GM23338 (cell line): ENCODE measurements around the gene NIBAN1. TPM values are rescaled to one million over a fixed set of nuclear protein-coding genes. Genes with fewer than 3 reads are reported as not detected.

Experiments used
- ATAC-seq: fragments of 200-7000 bp; cut with Tn5 transposase; 3 replicates; pipeline ENCODE4 v1.9.1; 2020
- DNase-seq: peaks from one replicate; pipeline ENCODE4 v3.0.0-alpha.2; 2015; ENCODE audit warnings: low spot score
- H2AFZ ChIP-seq: fragments of 200-600 bp; sonication (generic); 2 replicates; pipeline ENCODE4 v1.8.0; 2016; ENCODE audit warnings: antibody characterized with exemption, mild to moderate bottlenecking, moderate library complexity
- H3F3A ChIP-seq: fragments of 200-600 bp; sonication (generic); replicated peaks from 2 replicates; pipeline ENCODE4 v1.8.0; 2017; ENCODE audit warnings: antibody characterized with exemption, mixed run types, low read depth
- H3K27ac ChIP-seq: fragments of 200-600 bp; sonication (generic); 2 replicates; pipeline ENCODE4 v1.6.1; 2016; ENCODE audit warnings: low read depth
- H3K27me3 ChIP-seq: fragments of 200-600 bp; sonication (generic); 2 replicates; pipeline ENCODE4 v1.8.0; 2016; ENCODE audit warnings: mild to moderate bottlenecking, mixed run types, moderate library complexity; ENCODE audit not compliant: insufficient read depth
- H3K36me3 ChIP-seq: fragments of 200-600 bp; sonication (generic); 2 replicates; pipeline ENCODE4 v1.8.0; 2016; ENCODE audit warnings: mild to moderate bottlenecking; ENCODE audit not compliant: insufficient read depth
- H3K4me1 ChIP-seq: fragments of 200-600 bp; sonication (generic); 2 replicates; pipeline ENCODE4 v1.8.0; 2016; ENCODE audit warnings: mild to moderate bottlenecking, moderate library complexity; ENCODE audit not compliant: insufficient read depth
- H3K4me2 ChIP-seq: fragments of 200-600 bp; sonication (generic); 2 replicates; pipeline ENCODE4 v1.7.1; 2017; ENCODE audit warnings: mixed run types
- H3K4me3 ChIP-seq: fragments of 200-600 bp; sonication (generic); 2 replicates; pipeline ENCODE4 v1.6.1; 2016; ENCODE audit warnings: mixed run types
- H3K79me2 ChIP-seq: fragments of 200-600 bp; sonication (generic); replicated peaks from 2 replicates; pipeline ENCODE4 v1.8.0; 2017; ENCODE audit warnings: mild to moderate bottlenecking; ENCODE audit not compliant: insufficient read depth
- H3K9me2 ChIP-seq: fragments of 200-600 bp; sonication (generic); 2 replicates; pipeline ENCODE4 v1.8.0; 2017; ENCODE audit not compliant: insufficient read depth
- H4K20me1 ChIP-seq: fragments of 200-600 bp; sonication (generic); replicated peaks from 2 replicates; pipeline ENCODE4 v1.8.0; 2017; ENCODE audit warnings: mild to moderate bottlenecking; ENCODE audit not compliant: insufficient read depth
- H3K27ac Mint-ChIP-seq: 2 replicates; pipeline ENCODE4 v1.8.0; 2020; ENCODE audit warnings: inconsistent platforms, mild to moderate bottlenecking, moderate library complexity, mixed read lengths
- H3K27me3 Mint-ChIP-seq: 3 replicates; pipeline ENCODE4 v1.8.0; 2022; ENCODE audit warnings: low read depth, mild to moderate bottlenecking, moderate library complexity, mixed read lengths, inconsistent platforms; ENCODE audit not compliant: insufficient read depth, poor library complexity
- H3K36me3 Mint-ChIP-seq: 3 replicates; pipeline ENCODE4 v1.8.0; 2021; ENCODE audit warnings: low read depth, mild to moderate bottlenecking, inconsistent platforms, moderate library complexity, mixed read lengths
- H3K4me1 Mint-ChIP-seq: 3 replicates; pipeline ENCODE4 v1.8.0; 2020; ENCODE audit warnings: mild to moderate bottlenecking, inconsistent platforms, mixed read lengths
- H3K4me3 Mint-ChIP-seq: 3 replicates; pipeline ENCODE4 v1.8.0; 2021; ENCODE audit warnings: moderate library complexity, mild to moderate bottlenecking, inconsistent platforms, mixed read lengths
- H3K9me3 Mint-ChIP-seq: 3 replicates; pipeline ENCODE4 v1.8.0; 2020; ENCODE audit warnings: moderate library complexity, mild to moderate bottlenecking, inconsistent platforms, mixed read lengths
- CTCF ChIP-seq, 2 experiments: fragments of 200-600 bp in 1 of 2; sonication (generic) in 1 of 2; conservative IDR thresholded peaks; 2 replicates each; pipeline versions ENCODE4 v1.5.1 to v1.6.1; 2016 to 2017; ENCODE audit warnings: antibody characterized with exemption in 2 of 2, low read depth in 2 of 2, mild to moderate bottlenecking in 2 of 2, moderate library complexity in 1 of 2
- EZH2 ChIP-seq: fragments of 200-600 bp; sonication (generic); IDR thresholded peaks from one replicate; pipeline ENCODE4 v1.8.0; 2017; ENCODE audit warnings: antibody characterized with exemption, mild to moderate bottlenecking, low read depth; ENCODE audit not compliant: unreplicated experiment
- EZH2phosphoT487 ChIP-seq: fragments of 200-600 bp; sonication (generic); IDR thresholded peaks from one replicate; pipeline ENCODE4 v1.8.1; 2018; ENCODE audit warnings: antibody characterized with exemption; ENCODE audit not compliant: unreplicated experiment
- JUNB ChIP-seq: IDR thresholded peaks from one replicate; pipeline ENCODE4 v1.6.1; 2016; ENCODE audit warnings: antibody characterized with exemption; ENCODE audit not compliant: unreplicated experiment
- NANOG ChIP-seq: IDR thresholded peaks from 2 replicates; pipeline ENCODE4 v1.6.1; 2016; ENCODE audit warnings: antibody characterized with exemption, borderline replicate concordance
- POLR2AphosphoS5 ChIP-seq: IDR thresholded peaks from 2 replicates; pipeline ENCODE4 v1.6.1; 2016; ENCODE audit warnings: antibody characterized with exemption, low read depth
- STAT1 ChIP-seq: IDR thresholded peaks from one replicate; pipeline ENCODE4 v1.6.1; 2016; ENCODE audit warnings: antibody characterized with exemption; ENCODE audit not compliant: unreplicated experiment
- polyA plus RNA-seq: library from polyadenylated mRNA; unstranded; fragments of >200 nt; fragmentation: Nextera tagmentation; extraction: Ambion mirVana; gene quantifications from 2 replicates; pipeline ENCODE4 v1.2.1, GENCODE V29; 2016
- total RNA-seq: library from RNA; depleted of rRNA; stranded (reverse); fragments of >200 nt; shearing (Covaris generic); gene quantifications from 2 replicates; pipeline ENCODE4 v1.2.3, GENCODE V29; 2014
- TF ChIP-seq, protein P1 (sequence below): IDR thresholded peaks from 2 replicates; pipeline ENCODE4 v1.6.1; 2016; ENCODE audit warnings: antibody characterized with exemption

The NIBAN1 gene
- total and polyA plus RNA-seq, 2 experiments from 2014 or later = 5.5 to 12.3 TPM

DNA sequence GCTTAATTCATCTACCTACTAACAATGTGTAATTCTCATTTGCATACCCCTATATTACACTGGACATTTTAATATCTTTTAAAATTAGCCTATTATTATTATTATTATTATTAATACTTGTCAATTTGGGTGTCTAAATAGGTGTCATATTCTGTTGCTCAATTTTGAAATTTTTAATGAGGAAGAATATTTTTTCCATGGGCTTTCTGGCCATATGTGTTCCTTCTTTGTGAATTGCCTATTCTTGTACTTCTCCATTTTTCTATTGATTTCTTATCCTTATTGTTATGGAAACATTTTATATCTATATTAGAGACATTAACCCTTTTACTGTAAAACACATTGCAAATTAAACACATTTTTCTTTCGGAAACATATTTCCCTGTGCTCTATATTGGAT lies 6.4 kb upstream of the NIBAN1 start:
- Mint-ChIP-seq H3K27ac (no peak overlapping the region), H3K36me3 (no peaks in the 10 kb centered on the region), H3K27me3 (peaks cover 3% of the 10 kb centered on the region), H3K9me3 (no peaks in the 10 kb centered on the region), H3K4me3 (no peak overlapping the region), H3K4me1 (no peaks in the 10 kb centered on the region; the same call in 1 of the 3 replicates)
- DNase-seq (no peak), ATAC-seq (no peak)
- H3K36me3 ChIP-seq = no peaks in the 10 kb centered on the region
- H4K20me1 ChIP-seq = no peaks in the 10 kb centered on the region
- H3K4me1 ChIP-seq = no peaks in the 10 kb centered on the region
- H3K4me2 ChIP-seq = no peak overlapping the region
- H3K79me2 ChIP-seq = no peaks in the 10 kb centered on the region
- H3F3A ChIP-seq = no peaks in the 10 kb centered on the region
- no peak overlapping the region for H2AFZ ChIP-seq
- TF ChIP-seq STAT1 = no peak
- TF ChIP-seq, protein P1, sequence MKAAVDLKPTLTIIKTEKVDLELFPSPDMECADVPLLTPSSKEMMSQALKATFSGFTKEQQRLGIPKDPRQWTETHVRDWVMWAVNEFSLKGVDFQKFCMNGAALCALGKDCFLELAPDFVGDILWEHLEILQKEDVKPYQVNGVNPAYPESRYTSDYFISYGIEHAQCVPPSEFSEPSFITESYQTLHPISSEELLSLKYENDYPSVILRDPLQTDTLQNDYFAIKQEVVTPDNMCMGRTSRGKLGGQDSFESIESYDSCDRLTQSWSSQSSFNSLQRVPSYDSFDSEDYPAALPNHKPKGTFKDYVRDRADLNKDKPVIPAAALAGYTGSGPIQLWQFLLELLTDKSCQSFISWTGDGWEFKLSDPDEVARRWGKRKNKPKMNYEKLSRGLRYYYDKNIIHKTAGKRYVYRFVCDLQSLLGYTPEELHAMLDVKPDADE = no peak
- H3K27me3 ChIP-seq = peaks cover 11% of the 10 kb centered on the region
- H3K27ac ChIP-seq = no peak overlapping the region
- H3K9me2 ChIP-seq = no peaks in the 10 kb centered on the region
- no peak overlapping the region for H3K4me3 ChIP-seq

GRCh38 chr1:184975208-184975870 lies 1.0 kb upstream of the NIBAN1 start:
- no peaks in the 10 kb centered on the region for H3K36me3 ChIP-seq
- H3K4me1 Mint-ChIP-seq = peaks cover 13% of the 10 kb centered on the region

DNA sequence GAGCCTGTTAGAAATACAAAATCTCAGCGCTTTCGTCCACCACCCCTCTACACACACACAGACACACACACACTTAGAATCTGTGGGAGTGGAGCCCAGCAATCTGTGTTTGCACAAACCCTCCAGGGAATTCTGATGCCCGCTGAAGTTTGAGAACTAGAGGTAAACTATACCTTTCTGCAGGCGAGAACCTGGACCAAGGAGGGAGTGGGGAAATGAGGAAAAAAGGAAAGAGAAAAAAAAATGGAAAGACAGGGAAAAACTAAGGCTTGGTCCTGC lies 468 bp upstream of the NIBAN1 start:
- no peak for ATAC-seq
- H3K4me2 ChIP-seq = peak overlapping the region; percentile 81
- H3K9me2 ChIP-seq = no peaks in the 10 kb centered on the region
- H3K36me3 ChIP-seq = no peaks in the 10 kb centered on the region
- peak overlapping the region; percentile 100 for H2AFZ ChIP-seq
- no peaks in the 10 kb centered on the region for H4K20me1 ChIP-seq
- no peak overlapping the region for H3K27ac ChIP-seq
- Mint-ChIP-seq H3K27ac (no peak overlapping the region), H3K4me1 (peaks cover 14% of the 10 kb centered on the region), H3K27me3 (peaks cover 26% of the 10 kb centered on the region), H3K9me3 (no peaks in the 10 kb centered on the region), H3K4me3 (peak overlapping the region; percentile 72), H3K36me3 (no peaks in the 10 kb centered on the region)
- DNase-seq = no peak
- H3F3A ChIP-seq = no peaks in the 10 kb centered on the region
- H3K79me2 ChIP-seq = no peaks in the 10 kb centered on the region
- H3K27me3 ChIP-seq = peaks cover 51% of the 10 kb centered on the region
- H3K4me3 ChIP-seq = peak overlapping the region; percentile 90
- H3K4me1 ChIP-seq = peaks cover 10% of the 10 kb centered on the region; the same call in 1 of the 2 replicates
- TF ChIP-seq, protein P1 = no peak
- TF ChIP-seq CTCF (conservative IDR thresholded peaks at IDR 0.05; ENCODE audit: low read depth in 2 of 2) (no peak), JUNB (no peak), NANOG (no peak), POLR2AphosphoS5 (no peak), EZH2 (no peak)

More at GRCh38 chr1:184975208-184975870, 1.0 kb upstream of the NIBAN1 start:
- H3K4me2 ChIP-seq = peak overlapping the region; percentile 81; the same call in 1 of the 2 replicates
- peaks cover 26% of the 10 kb centered on the region for H3K27me3 Mint-ChIP-seq
- DNase-seq (no peak), ATAC-seq (no peak)
- H3K9me3 Mint-ChIP-seq = no peaks in the 10 kb centered on the region
- H3K4me3 Mint-ChIP-seq = peak overlapping the region; percentile 72; the same call in 2 of the 3 replicates
- peaks cover 10% of the 10 kb centered on the region; the same call in 1 of the 2 replicates for H3K4me1 ChIP-seq
- H4K20me1 ChIP-seq = no peaks in the 10 kb centered on the region
- H3K4me3 ChIP-seq = no peak overlapping the region
- no peaks in the 10 kb centered on the region for H3F3A ChIP-seq
- H3K27ac ChIP-seq = no peak overlapping the region
- H3K9me2 ChIP-seq = no peaks in the 10 kb centered on the region
- H3K27me3 ChIP-seq = peaks cover 51% of the 10 kb centered on the region
- no peak overlapping the region for H3K27ac Mint-ChIP-seq
- H3K79me2 ChIP-seq = no peaks in the 10 kb centered on the region
- no peak overlapping the region for H2AFZ ChIP-seq
- no peaks in the 10 kb centered on the region for H3K36me3 Mint-ChIP-seq
- no peak for TF ChIP-seq EZH2phosphoT487
